K562 (cell line): Measurements from ENCODE around the gene NLRX1. TPM values are rescaled to one million over a fixed set of nuclear protein-coding genes. Genes with fewer than 3 reads are reported as not detected.

Source experiments
- TAF7 ChIP-seq: fragments of 450-650 bp; IDR thresholded peaks from 2 replicates; pipeline ENCODE4 v1.6.1; 2016; ENCODE audit warnings: missing genetic modification characterization, missing compliant biosample characterization
- polyA plus RNA-seq, 8 experiments: library from polyadenylated mRNA; depleted of rRNA in 4 of 8; stranded (reverse) in 5 of 8; unstranded in 3 of 8; fragments of >200 nt; fragmentation: Nextera tagmentation in 2 of 8; fragmentation: Illumina TruSeq in 1 of 8; extraction: Ambion mirVana in 2 of 8; extraction: Trizol in 1 of 8; gene quantifications; 2 replicates each; pipeline versions ENCODE4 v1.2.1 to v1.2.3, GENCODE V29; 2011 to 2014; ENCODE audit warnings: inconsistent platforms in 1 of 8, missing spikeins in 1 of 8
- total RNA-seq, 7 experiments: library from RNA; depleted of rRNA in 6 of 7; stranded (reverse); fragments of >200 nt in 6 of 7; fragmentation: Illumina TruSeq in 2 of 7; extraction: Trizol in 2 of 7; gene quantifications; 2 replicates each; pipeline versions ENCODE4 v1.2.1 to v1.2.3, GENCODE V29; 2011 to 2021; ENCODE audit warnings: low replicate concordance in 1 of 7

The NLRX1 gene
- total and polyA plus RNA-seq, 9 of the 15 experiments (the other 6 are each of a cell fraction or from before 2014, with no cell fraction given): 0.04 to 2.3 (median 0.69) TPM

DNA sequence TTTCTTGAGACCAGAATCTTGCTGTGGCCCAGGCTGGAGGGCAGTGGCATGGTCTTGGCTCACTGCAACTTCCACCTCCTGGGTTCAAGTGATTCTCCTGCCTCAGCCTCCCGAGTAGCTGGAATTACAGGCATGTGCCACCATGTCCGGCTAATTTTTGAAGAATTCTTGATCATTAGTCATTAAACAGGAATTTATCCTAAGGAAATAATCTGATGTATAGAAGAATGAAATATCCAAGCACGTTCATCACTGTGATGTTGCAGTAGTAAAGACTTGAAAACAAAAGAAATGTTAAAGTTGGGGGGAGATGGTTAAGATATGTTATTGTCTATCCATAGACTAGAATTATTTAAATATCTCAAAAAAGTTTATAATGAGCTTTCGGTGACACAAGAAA, 61.2 kb downstream of the NLRX1 start (continued):
- TF ChIP-seq TAF7 (tag): no peak

Other genes with a start within 250 kb of the NLRX1 start
Only the 7 nearest of the 21 such genes appear.
- gene HMBS, start 83.8 kb upstream of the NLRX1 start, total RNA-seq (2014; rRNA removed): 82.8 and 118 TPM in 2 replicates
- 108 and 113 TPM in 2 replicates for gene HMBS, start 83.8 kb upstream of the NLRX1 start, total RNA-seq (2014; rRNA removed; fragmentation: Illumina TruSeq; extraction: Trizol)
- gene HMBS, start 83.8 kb upstream of the NLRX1 start, total RNA-seq (2015; rRNA removed; fragmentation: Illumina TruSeq; extraction: Trizol): 52.3 and 56.9 TPM in 2 replicates
- gene HMBS, start 83.8 kb upstream of the NLRX1 start, total RNA-seq (2021): 272 and 282 TPM in 2 replicates
- 311 and 380 TPM in 2 replicates for gene HMBS, start 83.8 kb upstream of the NLRX1 start, polyA plus RNA-seq (2011; rRNA removed)
- 286 and 323 TPM in 2 replicates for gene HMBS, start 83.8 kb upstream of the NLRX1 start, polyA plus RNA-seq (2014; fragmentation: Illumina TruSeq; extraction: Trizol)
- 100 to 1,000 TPM; 308 to 385 TPM for gene HMBS, start 83.8 kb upstream of the NLRX1 start, polyA plus RNA-seq (2014; fragmentation: Nextera tagmentation; extraction: Ambion mirVana)
- gene HMBS, start 83.8 kb upstream of the NLRX1 start, polyA plus RNA-seq (2014; rRNA removed): 294 and 314 TPM in 2 replicates
- gene DPAGT1, start 66.9 kb upstream of the NLRX1 start, total RNA-seq (2014; rRNA removed): 29.9 and 44.1 TPM in 2 replicates
- 42.2 and 43.8 TPM in 2 replicates for gene DPAGT1, start 66.9 kb upstream of the NLRX1 start, total RNA-seq (2014; rRNA removed; fragmentation: Illumina TruSeq; extraction: Trizol)
- 35.3 and 40.0 TPM in 2 replicates for gene DPAGT1, start 66.9 kb upstream of the NLRX1 start, total RNA-seq (2015; rRNA removed; fragmentation: Illumina TruSeq; extraction: Trizol)
- gene DPAGT1, start 66.9 kb upstream of the NLRX1 start, total RNA-seq (2021): 79.3 and 85.8 TPM in 2 replicates
- 85.0 and 126 TPM in 2 replicates for gene DPAGT1, start 66.9 kb upstream of the NLRX1 start, polyA plus RNA-seq (2011; rRNA removed)
- gene DPAGT1, start 66.9 kb upstream of the NLRX1 start, polyA plus RNA-seq (2014; fragmentation: Illumina TruSeq; extraction: Trizol): 112 and 113 TPM in 2 replicates
- gene DPAGT1, start 66.9 kb upstream of the NLRX1 start, polyA plus RNA-seq (2014; fragmentation: Nextera tagmentation; extraction: Ambion mirVana): 100 to 1,000 TPM in 1 of 2 experiments, 10 to 100 TPM in 1; 91.1 to 135 TPM
- gene DPAGT1, start 66.9 kb upstream of the NLRX1 start, polyA plus RNA-seq (2014; rRNA removed): 61.3 and 79.2 TPM in 2 replicates
- gene C2CD2L, start 61.4 kb upstream of the NLRX1 start, total RNA-seq (2014; rRNA removed): 16.9 and 23.8 TPM in 2 replicates
- 6.9 and 11.8 TPM in 2 replicates for gene C2CD2L, start 61.4 kb upstream of the NLRX1 start, total RNA-seq (2014; rRNA removed; fragmentation: Illumina TruSeq; extraction: Trizol)
- 14.8 and 15.6 TPM in 2 replicates for gene C2CD2L, start 61.4 kb upstream of the NLRX1 start, total RNA-seq (2015; rRNA removed; fragmentation: Illumina TruSeq; extraction: Trizol)
- gene C2CD2L, start 61.4 kb upstream of the NLRX1 start, total RNA-seq (2021): 34.1 and 41.2 TPM in 2 replicates
- 10.8 and 19.6 TPM in 2 replicates for gene C2CD2L, start 61.4 kb upstream of the NLRX1 start, polyA plus RNA-seq (2011; rRNA removed)
- 29.7 and 34.7 TPM in 2 replicates for gene C2CD2L, start 61.4 kb upstream of the NLRX1 start, polyA plus RNA-seq (2014; fragmentation: Illumina TruSeq; extraction: Trizol)
- 1 to 10 TPM in 1 of 2 experiments, under 1 TPM in 1; 0.66 to 1.0 TPM for gene C2CD2L, start 61.4 kb upstream of the NLRX1 start, polyA plus RNA-seq (2014; fragmentation: Nextera tagmentation; extraction: Ambion mirVana)
- 22.4 and 25.7 TPM in 2 replicates for gene C2CD2L, start 61.4 kb upstream of the NLRX1 start, polyA plus RNA-seq (2014; rRNA removed)
- gene HINFP, start 47.1 kb upstream of the NLRX1 start, total RNA-seq (2014; rRNA removed): 15.1 and 17.0 TPM in 2 replicates
- gene HINFP, start 47.1 kb upstream of the NLRX1 start, total RNA-seq (2014; rRNA removed; fragmentation: Illumina TruSeq; extraction: Trizol): 14.5 and 15.8 TPM in 2 replicates
- gene HINFP, start 47.1 kb upstream of the NLRX1 start, total RNA-seq (2015; rRNA removed; fragmentation: Illumina TruSeq; extraction: Trizol): 13.8 and 13.9 TPM in 2 replicates
- gene HINFP, start 47.1 kb upstream of the NLRX1 start, total RNA-seq (2021): 23.5 and 24.6 TPM in 2 replicates
- gene HINFP, start 47.1 kb upstream of the NLRX1 start, polyA plus RNA-seq (2011; rRNA removed): 29.4 and 41.9 TPM in 2 replicates
- gene HINFP, start 47.1 kb upstream of the NLRX1 start, polyA plus RNA-seq (2014; fragmentation: Illumina TruSeq; extraction: Trizol): 19.1 and 21.5 TPM in 2 replicates
- gene HINFP, start 47.1 kb upstream of the NLRX1 start, polyA plus RNA-seq (2014; fragmentation: Nextera tagmentation; extraction: Ambion mirVana): 10 to 100 TPM; 22.5 to 34.1 TPM
- 24.0 and 30.5 TPM in 2 replicates for gene HINFP, start 47.1 kb upstream of the NLRX1 start, polyA plus RNA-seq (2014; rRNA removed)
- 0.09 TPM in 1 of 2 replicates, not detected in the other for gene ABCG4, start 19.7 kb upstream of the NLRX1 start, total RNA-seq (2014; rRNA removed)
- gene ABCG4, start 19.7 kb upstream of the NLRX1 start, total RNA-seq (2014; rRNA removed; fragmentation: Illumina TruSeq; extraction: Trizol): not detected in 2 replicates
- gene ABCG4, start 19.7 kb upstream of the NLRX1 start, total RNA-seq (2015; rRNA removed; fragmentation: Illumina TruSeq; extraction: Trizol): not detected in 2 replicates
- 0.11 and 0.13 TPM in 2 replicates for gene ABCG4, start 19.7 kb upstream of the NLRX1 start, total RNA-seq (2021)
- gene ABCG4, start 19.7 kb upstream of the NLRX1 start, polyA plus RNA-seq (2011; rRNA removed): 0.04 and 0.08 TPM in 2 replicates
- 0.07 and 0.11 TPM in 2 replicates for gene ABCG4, start 19.7 kb upstream of the NLRX1 start, polyA plus RNA-seq (2014; fragmentation: Illumina TruSeq; extraction: Trizol)
- gene ABCG4, start 19.7 kb upstream of the NLRX1 start, polyA plus RNA-seq (2014; fragmentation: Nextera tagmentation; extraction: Ambion mirVana): not detected
- gene ABCG4, start 19.7 kb upstream of the NLRX1 start, polyA plus RNA-seq (2014; rRNA removed): 0.03 and 0.05 TPM in 2 replicates
- not detected in 2 replicates for gene NHERF4, start 16.8 kb downstream of the NLRX1 start, total RNA-seq (2014; rRNA removed)
- not detected in 2 replicates for gene NHERF4, start 16.8 kb downstream of the NLRX1 start, total RNA-seq (2014; rRNA removed; fragmentation: Illumina TruSeq; extraction: Trizol)
- gene NHERF4, start 16.8 kb downstream of the NLRX1 start, total RNA-seq (2015; rRNA removed; fragmentation: Illumina TruSeq; extraction: Trizol): not detected in 2 replicates
- gene NHERF4, start 16.8 kb downstream of the NLRX1 start, total RNA-seq (2021): not detected in 2 replicates
- not detected in 2 replicates for gene NHERF4, start 16.8 kb downstream of the NLRX1 start, polyA plus RNA-seq (2011; rRNA removed)
- not detected in 2 replicates for gene NHERF4, start 16.8 kb downstream of the NLRX1 start, polyA plus RNA-seq (2014; fragmentation: Illumina TruSeq; extraction: Trizol)
- not detected for gene NHERF4, start 16.8 kb downstream of the NLRX1 start, polyA plus RNA-seq (2014; fragmentation: Nextera tagmentation; extraction: Ambion mirVana)
- gene NHERF4, start 16.8 kb downstream of the NLRX1 start, polyA plus RNA-seq (2014; rRNA removed): not detected in 2 replicates
- 5.9 and 6.4 TPM in 2 replicates for gene CBL, start 37.6 kb downstream of the NLRX1 start, total RNA-seq (2014; rRNA removed)
- 9.9 and 12.1 TPM in 2 replicates for gene CBL, start 37.6 kb downstream of the NLRX1 start, total RNA-seq (2014; rRNA removed; fragmentation: Illumina TruSeq; extraction: Trizol)
- 7.6 and 8.2 TPM in 2 replicates for gene CBL, start 37.6 kb downstream of the NLRX1 start, total RNA-seq (2015; rRNA removed; fragmentation: Illumina TruSeq; extraction: Trizol)
- gene CBL, start 37.6 kb downstream of the NLRX1 start, total RNA-seq (2021): 21.9 and 24.9 TPM in 2 replicates
- 14.4 and 15.6 TPM in 2 replicates for gene CBL, start 37.6 kb downstream of the NLRX1 start, polyA plus RNA-seq (2011; rRNA removed)
- gene CBL, start 37.6 kb downstream of the NLRX1 start, polyA plus RNA-seq (2014; fragmentation: Illumina TruSeq; extraction: Trizol): 17.6 and 18.8 TPM in 2 replicates
- 1 to 10 TPM; 3.2 to 6.2 TPM for gene CBL, start 37.6 kb downstream of the NLRX1 start, polyA plus RNA-seq (2014; fragmentation: Nextera tagmentation; extraction: Ambion mirVana)
- gene CBL, start 37.6 kb downstream of the NLRX1 start, polyA plus RNA-seq (2014; rRNA removed): 10.7 and 10.9 TPM in 2 replicates